ENCODE measurements around the gene ABCF3.
A peak's percentile ranks its signal among the peaks of the same experiment; 100 is the strongest.

DNA sequence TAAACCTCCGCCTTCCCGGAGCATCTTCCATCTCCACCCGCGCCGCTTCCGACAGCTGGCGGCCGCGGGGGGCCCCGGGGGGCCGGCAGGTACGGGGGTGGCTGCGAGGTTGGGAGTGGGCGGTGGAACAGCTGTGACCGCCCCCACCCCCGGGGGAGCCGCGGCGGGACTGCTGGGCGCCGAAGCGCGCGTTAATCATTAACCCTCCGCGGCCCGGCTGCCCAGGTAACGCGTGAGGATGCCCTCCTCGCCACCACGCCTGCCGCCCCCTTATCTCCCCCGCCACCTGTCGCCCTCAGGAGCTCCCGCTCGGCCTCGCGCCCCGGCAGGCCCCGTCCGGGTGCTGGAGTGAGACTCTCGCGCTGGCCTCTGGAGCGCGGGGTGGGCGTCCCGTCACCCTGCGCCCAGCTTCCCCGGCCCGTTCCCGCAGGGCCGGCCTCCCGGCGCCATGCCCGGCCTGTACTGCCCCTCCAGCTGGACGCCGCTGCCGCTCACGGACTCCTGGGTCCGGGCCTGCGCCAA lies 44.1 kb downstream of the ABCF3 start:
- no peak for TF ChIP-seq CTCF (IDR thresholded peaks at IDR 0.05; ENCODE audit: poor library complexity)
- TF ChIP-seq EZH2 (IDR thresholded peaks at IDR 0.05; ENCODE audit: borderline replicate concordance), result peak; percentile 24
- TF ChIP-seq EZH2phosphoT487 (IDR thresholded peaks at IDR 0.05; ENCODE audit: low read depth, severe bottlenecking, unreplicated experiment), result no peak
